Measurements from ENCODE around the gene TPD52L3. TPM values are rescaled to one million over a fixed set of nuclear protein-coding genes. Genes with fewer than 3 reads are reported as not detected.

Gene TPD52L3
- not detected for total RNA-seq

- Histone ChIP-seq H3K27me3 (no peaks in the 10 kb centered on the region), H3K9me3 (no peaks in the 10 kb centered on the region), H3K4me1 (no peaks in the 10 kb centered on the region), H3K27ac (no peak within 1 kb of the TSS), H3K4me3 (no peak within 1 kb of the TSS), H3K36me3 (no peaks in the 10 kb centered on the region)
- TF ChIP-seq POLR2AphosphoS5 (IDR thresholded peaks at IDR 0.05; ENCODE audit: insufficient read depth in 1 of 2, low read depth in 1 of 2): no peak
- TF ChIP-seq POLR2A (IDR thresholded peaks at IDR 0.05): no peak
- no peak for TF ChIP-seq CTCF (IDR thresholded peaks at IDR 0.05)
- no peak for DNase-seq (ENCODE audit: extremely low spot score in 2 of 2)
- intact Hi-C loops (cut with DNase I): no loop called here
These were observed at the start of gene TPD52L3 for GRCh38 chr9:6328103-6328502. Gene TPD52L3, plus strand, starts transcription at chr9:6328375. Its CDS starts 221 bp downstream, at chr9:6328596.

GRCh38 chr9:6301858-6302257, 26.3 kb upstream of the TPD52L3 start:
- no peak overlapping the region for H3K27ac ChIP-seq

GRCh38 chr9:6302417-6302816, 25.8 kb upstream of the TPD52L3 start:
- no peak overlapping the region for H3K4me3 ChIP-seq
- no peaks in the 10 kb centered on the region for H3K36me3 ChIP-seq
- H3K9me3 ChIP-seq: no peaks in the 10 kb centered on the region
- H3K27me3 ChIP-seq: no peaks in the 10 kb centered on the region
- TF ChIP-seq POLR2AphosphoS5 (IDR thresholded peaks at IDR 0.05; ENCODE audit: insufficient read depth in 1 of 2, low read depth in 1 of 2): peak in 1 of 2 donors; percentile 18
- no peak for TF ChIP-seq CTCF (IDR thresholded peaks at IDR 0.05)
- no peak for DNase-seq (ENCODE audit: extremely low spot score in 2 of 2)
- intact Hi-C loops (cut with DNase I): loop anchor here (10.0 kb wide), 1 partner anchor 248 kb away; no protein-coding TSS in a partner anchor
- no peak overlapping the region for H3K27ac ChIP-seq
- no peaks in the 10 kb centered on the region for H3K4me1 ChIP-seq

More at GRCh38 chr9:6301858-6302257, 26.3 kb upstream of the TPD52L3 start:
- Histone ChIP-seq H3K36me3 (no peaks in the 10 kb centered on the region), H3K27me3 (no peaks in the 10 kb centered on the region), H3K4me1 (no peaks in the 10 kb centered on the region), H3K9me3 (no peaks in the 10 kb centered on the region), H3K4me3 (no peak overlapping the region)
- intact Hi-C loops (cut with DNase I): loop anchor here (10.0 kb wide), 1 partner anchor 247 kb away; no protein-coding TSS in a partner anchor
- DNase-seq (ENCODE audit: extremely low spot score in 2 of 2): no peak
- no peak for TF ChIP-seq CTCF (IDR thresholded peaks at IDR 0.05)
- no peak for TF ChIP-seq POLR2AphosphoS5 (IDR thresholded peaks at IDR 0.05; ENCODE audit: insufficient read depth in 1 of 2, low read depth in 1 of 2)
- no peak for TF ChIP-seq POLR2A (IDR thresholded peaks at IDR 0.05)

- no peaks in the 10 kb centered on the region for H3K9me3 ChIP-seq
- intact Hi-C loops (cut with DNase I): loop anchor here (10.0 kb wide), 1 partner anchor 249 kb away; no protein-coding TSS in a partner anchor
- H3K27me3 ChIP-seq: no peaks in the 10 kb centered on the region
- H3K27ac ChIP-seq: no peak overlapping the region
- no peak for DNase-seq (ENCODE audit: extremely low spot score in 2 of 2)
- H3K4me3 ChIP-seq: no peak overlapping the region
- TF ChIP-seq POLR2A (IDR thresholded peaks at IDR 0.05) (no peak), POLR2AphosphoS5 (IDR thresholded peaks at IDR 0.05; ENCODE audit: insufficient read depth in 1 of 2, low read depth in 1 of 2) (no peak), CTCF (IDR thresholded peaks at IDR 0.05) (no peak)
- no peaks in the 10 kb centered on the region for H3K4me1 ChIP-seq
- H3K36me3 ChIP-seq: no peaks in the 10 kb centered on the region
These were observed 23.9 kb upstream of the TPD52L3 start for GRCh38 chr9:6304232-6304631.

GRCh38 chr9:6305954-6306563, 22.1 kb upstream of the TPD52L3 start:
- H3K27ac ChIP-seq: no peak overlapping the region
- no peak overlapping the region for H3K4me3 ChIP-seq
- H3K9me3 ChIP-seq: no peaks in the 10 kb centered on the region
- no peaks in the 10 kb centered on the region for H3K36me3 ChIP-seq
- intact Hi-C loops (cut with DNase I): loop anchor here (5.0 to 10.0 kb wide), 2 partner anchors 109 to 251 kb away; no protein-coding TSS in a partner anchor
- DNase-seq (ENCODE audit: extremely low spot score in 2 of 2): no peak
- H3K27me3 ChIP-seq: no peaks in the 10 kb centered on the region
- no peaks in the 10 kb centered on the region for H3K4me1 ChIP-seq
- no peak for TF ChIP-seq POLR2A (IDR thresholded peaks at IDR 0.05)
- TF ChIP-seq CTCF (IDR thresholded peaks at IDR 0.05): peak in 2 of 3 experiments; percentile 55 to 70
